ENCODE data around the gene MRPL49.

MRPL49 gene

GRCh38 chr11:65083834-65084597 lies 38.1 kb upstream of the MRPL49 start, which contains the start of the genes CDCA5 and ZFPL1 (continued):
- TF ChIP-seq ZNF518A (tag by site-specific recombination; conservative IDR thresholded peaks at IDR 0.05; ENCODE audit: low read depth) (peak; percentile 51; the same call in 1 of the 2 replicates), ZNF335 (tag by site-specific recombination; conservative IDR thresholded peaks at IDR 0.05) (peak; percentile 65), ZNF223 (tag by site-specific recombination; IDR thresholded peaks at IDR 0.05) (no peak), MYNN (tag by site-specific recombination; IDR thresholded peaks at IDR 0.05; ENCODE audit: borderline replicate concordance) (no peak), ZNF366 (tag by site-specific recombination; conservative IDR thresholded peaks at IDR 0.05) (no peak; the same call in 1 of the 2 replicates), ZNF449 (tag by site-specific recombination; IDR thresholded peaks at IDR 0.05) (no peak)

GRCh38 chr11:65084598-65085375 lies 37.3 kb upstream of the MRPL49 start:
- ChIA-PET POLR2A (interaction anchor here (0.6 to 1.3 kb wide), 5 partner anchors 9 to 234 kb away, joined by 3 to 5 read pairs (median 5); partner anchors contain the start of genes FAU, MRPL49 and VPS51), CTCF (no interaction called here)
- H3K27ac ChIP-seq (ENCODE audit: extremely low read depth, low read depth, low read length), result peak overlapping the region; percentile 27; the same call in 1 of the 2 replicates
- H3K36me3 ChIP-seq (ENCODE audit: control insufficient read depth in 2 of 2, insufficient read depth in 1 of 2, low read length in 2 of 2), result peaks cover 5 to 79% of the 10 kb centered on the region in 2 experiments; a peak in 2 of 3 replicates
- TF ChIP-seq GLI4 (tag by site-specific recombination; IDR thresholded peaks at IDR 0.05) (no peak), ZNF19 (tag by site-specific recombination; IDR thresholded peaks at IDR 0.05; ENCODE audit: low read depth) (no peak), ZNF596 (tag by site-specific recombination; IDR thresholded peaks at IDR 0.05) (no peak), ZNF530 (tag by site-specific recombination; IDR thresholded peaks at IDR 0.05; ENCODE audit: low read depth) (no peak), ZNF580 (tag by site-specific recombination; IDR thresholded peaks at IDR 0.05) (no peak), ZNF626 (tag by site-specific recombination; IDR thresholded peaks at IDR 0.05) (no peak), REPIN1 (tag by site-specific recombination; IDR thresholded peaks at IDR 0.05; ENCODE audit: low read depth) (no peak)
- TF ChIP-seq, protein P1, sequence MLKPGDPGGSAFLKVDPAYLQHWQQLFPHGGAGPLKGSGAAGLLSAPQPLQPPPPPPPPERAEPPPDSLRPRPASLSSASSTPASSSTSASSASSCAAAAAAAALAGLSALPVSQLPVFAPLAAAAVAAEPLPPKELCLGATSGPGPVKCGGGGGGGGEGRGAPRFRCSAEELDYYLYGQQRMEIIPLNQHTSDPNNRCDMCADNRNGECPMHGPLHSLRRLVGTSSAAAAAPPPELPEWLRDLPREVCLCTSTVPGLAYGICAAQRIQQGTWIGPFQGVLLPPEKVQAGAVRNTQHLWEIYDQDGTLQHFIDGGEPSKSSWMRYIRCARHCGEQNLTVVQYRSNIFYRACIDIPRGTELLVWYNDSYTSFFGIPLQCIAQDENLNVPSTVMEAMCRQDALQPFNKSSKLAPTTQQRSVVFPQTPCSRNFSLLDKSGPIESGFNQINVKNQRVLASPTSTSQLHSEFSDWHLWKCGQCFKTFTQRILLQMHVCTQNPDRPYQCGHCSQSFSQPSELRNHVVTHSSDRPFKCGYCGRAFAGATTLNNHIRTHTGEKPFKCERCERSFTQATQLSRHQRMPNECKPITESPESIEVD (tag by site-specific recombination; IDR thresholded peaks at IDR 0.05), result no peak
- peaks cover 3% of the 10 kb centered on the region; the same call in 1 of the 2 replicates for H3K4me1 ChIP-seq (ENCODE audit: control insufficient read depth, insufficient read depth, low read length)
- H3K9me3 ChIP-seq (ENCODE audit: control insufficient read depth, insufficient read depth, low read depth, low read length), result no peaks in the 10 kb centered on the region
- peak overlapping the region; percentile 92 for H3K4me3 ChIP-seq (ENCODE audit: low read depth, low read length)

All from HEK293 (cell line).